NCI-H2081 (cell line): ENCODE data around the gene ZNF530.

ENCODE experiments used
- DNase-seq, 2 experiments: peaks; one replicate each; lab custom pipeline; 2025; lab: John Stamatoyannopoulos, UW

The ZNF530 gene

DNA sequence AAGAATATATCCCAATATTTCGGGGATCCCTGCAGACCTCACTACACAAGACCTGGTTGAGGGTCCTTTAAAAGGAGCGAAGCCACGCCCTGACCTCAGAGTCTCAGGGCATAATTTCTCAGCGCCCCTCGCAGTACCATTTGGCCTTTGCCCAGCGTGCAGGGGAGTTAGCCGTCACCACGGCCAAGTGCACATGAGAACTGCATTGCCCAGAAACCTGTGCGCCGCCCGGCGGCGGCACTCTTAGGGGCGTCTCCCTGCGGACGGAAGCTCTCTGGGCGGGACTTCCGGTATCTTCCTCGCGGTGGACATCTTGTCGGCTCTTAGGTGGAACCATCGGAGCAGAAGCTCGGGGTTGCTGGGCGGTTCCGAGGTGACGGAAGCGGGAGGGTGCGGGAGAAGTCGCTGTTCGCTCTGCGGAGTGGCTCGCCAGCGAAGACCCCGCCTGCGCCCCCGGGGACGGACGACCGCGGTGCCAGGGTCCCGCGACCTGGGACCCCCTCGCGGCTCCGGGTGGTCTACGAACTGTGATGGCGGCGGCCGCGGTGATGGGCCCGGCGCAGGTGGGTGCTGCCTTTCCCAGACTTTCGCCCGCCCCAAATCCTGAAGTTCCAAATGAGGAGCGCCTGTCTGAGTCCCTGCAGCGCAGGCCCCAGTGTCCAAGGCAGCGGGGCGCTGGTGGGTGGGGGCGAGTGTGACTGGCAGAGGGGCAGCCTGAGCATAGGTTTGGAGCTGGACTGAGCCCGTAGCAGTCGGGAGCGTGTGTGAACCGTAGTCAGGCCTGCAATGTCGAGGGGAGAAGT, 14.5 kb downstream of the ZNF530 start, which contains the start of gene ZNF134:
Gene ZNF134, plus strand, starts transcription at position 302 of the 803 bp plus-strand sequence. CDS start 5,227 bp downstream, outside the sequence.
- peak; percentile 87 to 92 for DNase-seq

DNA sequence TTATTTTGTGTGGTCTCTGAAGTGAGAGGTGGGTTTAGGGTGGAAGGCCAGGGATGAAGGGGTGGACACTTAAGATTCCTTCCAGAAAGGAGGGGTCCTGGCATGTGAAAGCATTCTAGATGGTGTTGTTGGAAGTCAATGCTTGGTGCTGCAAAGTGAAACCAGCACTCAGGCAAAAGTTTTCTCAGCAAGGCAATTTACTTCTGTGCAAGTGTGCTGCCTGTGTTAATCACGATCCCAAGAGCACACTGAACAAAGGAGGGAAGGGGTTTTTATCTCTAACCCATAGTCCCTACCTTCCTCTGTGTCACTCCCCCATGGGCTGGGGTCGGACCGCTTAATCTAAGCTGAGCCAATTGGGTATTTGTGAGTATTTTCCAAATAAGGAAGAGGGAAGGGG, 15.7 kb downstream of the ZNF530 start:
- DNase-seq = no peak

DNA sequence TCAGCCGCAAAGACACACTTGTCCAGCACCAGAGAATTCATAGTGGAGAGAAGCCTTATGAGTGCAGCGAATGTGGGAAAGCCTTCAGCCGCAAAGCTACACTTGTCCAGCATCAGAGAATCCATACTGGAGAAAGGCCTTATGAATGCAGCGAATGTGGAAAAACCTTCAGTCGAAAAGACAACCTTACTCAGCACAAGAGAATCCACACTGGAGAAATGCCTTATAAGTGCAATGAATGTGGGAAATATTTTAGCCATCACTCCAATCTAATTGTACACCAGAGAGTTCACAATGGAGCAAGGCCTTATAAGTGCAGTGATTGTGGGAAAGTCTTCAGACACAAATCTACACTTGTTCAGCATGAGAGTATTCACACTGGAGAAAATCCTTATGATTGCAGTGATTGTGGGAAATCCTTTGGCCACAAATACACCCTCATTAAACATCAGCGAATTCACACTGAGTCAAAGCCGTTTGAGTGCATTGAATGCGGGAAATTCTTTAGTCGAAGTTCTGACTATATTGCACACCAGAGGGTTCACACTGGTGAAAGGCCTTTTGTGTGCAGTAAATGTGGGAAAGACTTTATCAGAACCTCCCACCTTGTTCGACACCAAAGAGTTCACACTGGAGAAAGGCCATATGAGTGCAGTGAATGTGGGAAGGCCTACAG, 21.1 kb downstream of the ZNF530 start:
- DNase-seq = no peak

DNA sequence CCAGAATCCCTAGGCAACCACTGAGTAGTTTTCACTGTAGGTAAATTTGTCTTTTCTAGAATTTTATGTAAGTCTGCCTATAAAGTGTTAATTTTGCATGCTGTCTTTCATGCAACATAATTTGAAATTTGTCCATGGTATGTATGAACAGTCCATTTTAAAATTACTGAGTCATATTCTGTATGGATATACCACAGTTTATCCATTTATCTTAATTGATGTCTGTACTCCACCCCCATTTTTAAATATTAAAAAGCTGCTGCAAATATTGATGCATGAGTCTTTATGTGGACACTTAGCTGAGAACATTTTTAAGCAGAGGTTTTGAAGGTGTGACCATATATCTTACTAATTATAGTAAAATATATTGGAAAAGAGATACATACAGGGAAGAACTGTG, 23.4 kb downstream of the ZNF530 start:
- no peak for DNase-seq

DNA sequence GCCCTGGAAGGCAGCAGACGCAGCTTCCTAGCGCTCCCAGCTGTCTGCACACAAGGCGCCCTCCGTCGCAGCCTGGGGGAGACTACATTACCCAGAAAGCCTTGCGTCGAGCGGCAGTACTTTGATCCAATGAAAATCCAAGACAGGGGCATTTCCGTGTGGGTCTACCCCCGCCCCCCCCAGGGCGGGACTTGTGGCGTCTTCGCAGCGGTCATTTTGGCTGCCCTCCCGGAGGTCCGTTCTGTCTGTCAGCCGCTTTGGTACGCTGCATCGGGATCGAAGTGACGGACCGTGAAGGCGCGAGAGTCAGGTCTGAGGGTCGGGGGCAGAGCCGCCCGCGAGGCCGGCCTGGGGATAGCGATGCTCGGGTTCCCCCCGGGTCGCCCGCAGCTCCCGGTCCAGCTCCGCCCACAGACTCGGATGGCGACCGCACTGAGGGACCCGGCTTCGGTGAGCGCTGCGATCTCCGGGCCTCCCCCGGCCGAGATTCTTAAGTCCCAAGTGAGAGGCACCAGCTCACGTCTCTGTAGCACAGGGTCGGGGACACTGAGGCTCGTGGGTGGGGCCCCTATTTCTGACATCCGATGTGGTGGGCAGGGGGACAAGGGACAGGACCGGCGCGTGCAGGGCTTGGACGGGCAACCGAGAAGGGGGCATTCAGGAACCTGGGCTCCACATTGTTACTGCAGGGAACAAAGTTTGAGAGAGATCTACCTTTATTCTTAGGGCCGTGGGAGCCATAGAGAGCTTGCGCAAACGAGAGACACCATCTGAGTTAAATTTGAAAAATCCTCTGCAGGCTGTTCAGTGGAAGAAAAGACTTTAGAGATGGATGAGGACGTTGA, 33.5 kb downstream of the ZNF530 start, which contains the start of gene ZNF211:
Gene ZNF211, plus strand, starts transcription at position 182 of the 845 bp plus-strand sequence. Its CDS starts 179 bp downstream, at position 361.
- DNase-seq = peak; percentile 91 to 96

DNA sequence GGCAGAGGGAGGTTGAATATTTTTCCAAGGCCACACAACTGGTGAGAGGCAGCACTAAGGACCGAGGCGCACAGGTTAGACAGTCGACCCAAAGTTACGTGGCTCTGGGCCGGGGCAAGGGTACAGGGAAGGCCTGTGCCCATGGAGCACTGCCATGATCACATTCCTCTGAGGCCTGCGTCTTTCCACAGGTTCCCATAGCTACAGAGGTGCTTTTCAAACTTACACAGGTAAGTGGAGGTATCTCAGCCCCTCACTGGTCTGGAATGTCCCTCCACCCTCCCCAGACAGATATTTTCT, 34.1 kb downstream of the ZNF530 start:
- no peak for DNase-seq

DNA sequence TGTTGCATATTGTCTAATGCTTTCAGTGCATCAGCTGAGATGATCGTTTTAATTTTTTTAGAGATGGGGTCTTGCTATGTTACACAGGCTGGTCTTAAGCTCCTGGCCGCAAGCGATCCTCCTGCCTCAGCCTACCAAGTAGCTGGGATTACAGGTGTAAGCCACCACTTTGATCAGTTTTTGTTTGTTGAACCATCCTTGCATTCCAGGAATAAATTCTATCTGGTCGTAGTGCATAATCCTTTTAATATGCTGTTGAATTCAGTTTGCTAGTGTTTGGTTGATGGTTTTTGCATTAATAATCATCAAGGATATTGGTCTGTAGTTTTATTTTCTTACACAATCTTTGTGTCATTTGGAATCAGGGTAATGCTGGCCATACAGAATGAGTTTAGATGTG, 37.7 kb downstream of the ZNF530 start:
- no peak for DNase-seq

DNA sequence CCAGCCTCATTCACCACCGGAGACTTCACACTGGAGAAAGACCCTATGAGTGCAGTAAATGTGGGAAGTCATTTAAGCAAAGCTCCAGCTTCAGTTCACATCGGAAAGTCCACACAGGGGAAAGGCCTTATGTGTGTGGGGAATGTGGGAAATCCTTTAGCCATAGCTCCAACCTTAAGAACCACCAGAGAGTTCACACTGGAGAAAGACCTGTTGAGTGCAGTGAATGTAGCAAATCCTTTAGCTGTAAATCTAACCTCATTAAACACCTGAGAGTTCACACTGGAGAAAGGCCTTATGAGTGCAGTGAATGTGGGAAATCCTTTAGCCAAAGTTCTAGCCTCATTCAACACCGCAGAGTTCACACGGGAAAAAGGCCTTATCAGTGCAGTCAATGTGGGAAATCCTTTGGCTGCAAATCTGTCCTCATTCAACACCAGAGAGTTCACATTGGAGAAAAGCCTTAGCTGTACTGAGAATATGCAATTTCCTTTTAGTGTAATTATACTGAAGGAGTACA, 42.1 kb downstream of the ZNF530 start:
- no peak for DNase-seq

DNA sequence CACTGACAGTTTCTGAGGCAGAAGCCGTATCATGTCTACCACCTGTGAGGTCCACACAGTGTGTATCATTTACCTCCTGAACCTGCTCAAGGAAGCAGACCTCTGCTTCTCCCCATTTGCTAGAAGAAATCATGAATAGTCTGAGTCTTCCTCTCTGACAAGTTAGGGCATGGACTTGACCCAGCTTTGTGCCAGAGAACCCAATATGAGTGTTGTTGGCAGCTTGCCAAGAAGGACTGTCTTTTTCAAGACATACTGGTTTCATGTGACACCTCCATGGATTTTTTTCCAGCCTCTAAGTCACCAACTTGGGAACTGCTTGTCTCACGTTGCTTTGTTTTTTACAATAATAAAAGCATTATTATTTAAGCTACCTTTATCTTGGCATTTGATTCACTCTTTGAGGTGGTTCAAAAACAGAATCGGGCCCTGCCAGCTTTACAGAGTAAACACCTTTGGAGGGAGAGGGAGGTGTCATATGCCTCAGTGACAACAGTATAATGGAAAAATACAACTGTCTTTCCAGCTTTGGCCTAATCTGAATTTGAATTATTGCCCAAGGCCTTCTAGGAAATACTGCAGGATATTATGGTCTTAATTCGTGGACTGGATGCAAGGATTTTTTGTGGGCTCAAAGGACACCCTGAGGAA, 42.8 kb downstream of the ZNF530 start:
- DNase-seq = no peak

DNA sequence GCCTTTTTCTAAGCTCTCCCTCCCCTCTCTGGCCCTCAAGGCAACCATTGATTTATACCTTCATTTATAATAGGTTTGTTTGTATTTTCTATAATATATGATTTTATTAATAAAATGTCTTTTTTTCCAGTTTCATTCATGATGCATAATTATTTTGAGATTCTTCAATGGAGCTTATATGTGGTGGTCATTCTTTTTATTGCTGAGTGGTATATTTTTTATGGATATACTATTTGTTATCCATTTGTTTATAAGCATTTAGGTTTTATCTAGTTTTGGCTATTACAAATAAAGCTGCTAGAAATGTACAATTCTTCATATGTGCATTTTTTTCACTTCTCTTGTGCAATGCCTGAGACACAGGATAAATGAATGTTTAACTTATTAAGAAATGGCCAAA, 44.0 kb downstream of the ZNF530 start:
- DNase-seq = no peak

DNA sequence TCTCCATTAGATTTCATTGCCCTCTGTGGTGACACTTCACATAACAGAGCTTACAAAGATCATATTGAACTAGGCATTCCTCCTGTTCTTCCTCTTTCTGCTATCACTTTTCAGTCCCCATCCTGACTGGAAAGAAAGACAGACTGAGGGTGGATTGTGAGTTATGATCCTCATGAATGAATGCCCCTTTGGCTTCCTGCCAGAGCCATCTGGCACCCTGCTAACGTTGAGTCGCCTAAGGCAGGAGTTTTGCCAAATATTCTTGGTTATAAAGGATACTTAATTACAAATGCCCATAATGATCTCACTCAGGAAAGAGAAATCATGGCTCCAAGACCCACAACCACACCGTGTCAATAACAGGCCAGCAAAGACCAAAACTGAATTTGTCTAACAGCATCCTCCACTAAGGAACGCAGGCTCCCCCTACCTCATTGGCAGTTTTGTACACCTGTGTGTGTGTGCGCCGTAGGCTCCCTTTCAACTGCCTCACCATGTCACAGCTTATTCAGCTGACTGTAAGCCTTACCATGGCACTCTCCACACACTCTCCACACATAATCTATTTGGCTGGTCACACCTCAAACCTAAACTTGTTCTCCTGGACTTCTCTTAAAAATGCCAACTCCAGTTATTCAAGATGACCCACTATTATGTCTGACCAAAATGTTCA, 48.8 kb downstream of the ZNF530 start:
- DNase-seq = peak; percentile 39 to 74

DNA sequence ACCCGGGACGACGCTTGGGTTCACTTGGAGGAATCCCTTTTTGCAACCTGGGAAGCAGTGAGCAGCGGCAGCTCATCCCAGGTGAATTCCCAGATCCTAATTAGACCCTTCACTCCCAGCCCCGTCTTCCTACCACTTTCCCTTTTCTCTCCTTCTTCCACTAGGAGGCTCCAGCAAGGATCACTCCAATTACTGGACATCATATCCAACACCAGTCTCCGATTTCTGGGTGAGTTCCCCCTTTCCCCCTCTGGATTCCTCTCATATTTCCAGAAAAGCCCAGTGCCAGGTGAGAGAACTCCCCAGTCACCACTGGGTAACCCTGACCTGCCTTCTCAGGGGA, 51.9 kb downstream of the ZNF530 start:
- DNase-seq = no peak

DNA sequence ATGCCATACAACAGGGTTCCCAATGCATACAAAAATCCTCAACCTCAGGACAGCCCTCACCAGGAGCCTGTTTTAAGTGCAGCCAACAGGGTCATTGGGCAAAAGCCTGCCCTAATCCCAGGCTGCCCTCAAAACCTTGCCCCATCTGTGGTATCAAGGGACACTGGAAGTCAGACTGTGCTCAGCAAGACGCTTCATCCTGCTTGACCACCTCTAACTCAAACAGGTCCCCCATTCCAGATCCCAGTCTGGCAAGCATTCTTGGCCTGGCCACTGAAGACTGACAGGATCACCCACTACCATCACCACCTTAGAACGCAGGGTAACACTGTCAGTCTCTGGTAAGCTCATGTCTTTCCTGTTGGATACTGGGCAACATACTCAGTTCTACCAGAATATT, 54.0 kb downstream of the ZNF530 start:
- DNase-seq = no peak

DNA sequence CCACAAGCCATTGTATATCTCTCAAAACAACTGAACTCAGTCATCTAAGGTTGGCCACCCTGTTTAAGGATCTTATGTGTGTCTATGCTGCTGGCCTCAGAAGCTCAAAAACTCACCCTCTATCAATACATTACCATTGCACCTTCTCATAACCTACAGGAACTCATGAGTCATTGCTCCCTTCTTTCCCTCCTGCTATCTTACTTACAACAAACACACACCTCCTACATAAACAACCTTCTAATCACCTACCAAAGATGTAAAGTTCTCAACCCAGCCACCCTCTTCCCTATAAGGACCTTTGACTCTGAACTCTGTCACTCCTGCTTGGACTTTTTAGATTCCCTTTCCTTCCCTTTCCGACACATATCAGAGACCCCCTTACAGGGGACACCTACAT, 55.8 kb downstream of the ZNF530 start:
- DNase-seq = no peak

DNA sequence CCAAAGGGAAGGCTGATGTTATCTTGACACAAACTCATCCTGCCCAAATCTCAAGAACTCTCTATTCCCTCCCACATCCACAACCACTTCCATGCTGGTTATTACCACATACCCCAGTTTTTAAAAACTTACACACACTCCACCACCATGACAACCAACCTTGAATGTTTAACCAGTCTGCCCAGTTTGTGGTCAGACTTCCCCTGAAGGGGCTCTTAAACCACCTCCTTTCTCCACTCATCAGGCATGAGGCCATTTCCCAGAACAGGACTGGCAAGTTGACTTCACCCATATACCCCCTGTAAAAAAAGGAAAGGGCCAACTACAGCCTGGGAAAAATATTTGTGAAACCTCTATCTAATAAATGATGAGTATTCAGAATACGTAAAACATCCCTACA, 56.7 kb downstream of the ZNF530 start:
- DNase-seq = no peak
